HepG2 (cell line): ENCODE results near the gene TMEM135.

ENCODE experiments used
- CREB1 ChIP-seq, 2 experiments: fragments of 450-650 bp in 1 of 2; IDR thresholded peaks; 2 replicates each; pipeline ENCODE4 v1.6.1; 2016 to 2017; ENCODE audit warnings: control low read depth in 1 of 2, mild to moderate bottlenecking in 1 of 2, missing compliant biosample characterization in 1 of 2, missing genetic modification characterization in 1 of 2
- EP300 ChIP-seq, 3 experiments: sonication (generic) in 1 of 3; formaldehyde crosslinking in 1 of 3; IDR thresholded peaks; 2 replicates each; pipeline versions ENCODE4 v1.5.1 to v1.6.1; 2011 to 2020; ENCODE audit warnings: low read depth in 2 of 3, low read length in 2 of 3, borderline replicate concordance in 1 of 3, improper control_type of control experiment in 1 of 3, mild to moderate bottlenecking in 1 of 3, missing genetic modification reagents in 1 of 3, moderate library complexity in 1 of 3
- KLF15 ChIP-seq: sonication (generic); formaldehyde crosslinking; IDR thresholded peaks from 2 replicates; pipeline ENCODE4 v1.8.1; 2023; ENCODE audit warnings: borderline replicate concordance, mild to moderate bottlenecking, inconsistent platforms, missing genetic modification reagents, mixed read lengths
- NR2F2 ChIP-seq: IDR thresholded peaks from 2 replicates; pipeline ENCODE4 v1.6.1; 2012; ENCODE audit warnings: low read depth, inconsistent platforms, borderline replicate concordance
- ZNF350 ChIP-seq: sonication (generic); formaldehyde crosslinking; IDR thresholded peaks from 2 replicates; pipeline ENCODE4 v1.4.0; 2020; ENCODE audit warnings: mild to moderate bottlenecking, low read depth, missing genetic modification reagents, borderline replicate concordance
- ZNF747 ChIP-seq: sonication (generic); formaldehyde crosslinking; IDR thresholded peaks from 2 replicates; pipeline ENCODE4 v1.8.1; 2023; ENCODE audit warnings: missing genetic modification reagents, mild to moderate bottlenecking, borderline replicate concordance
- TF ChIP-seq, protein P1 (sequence below): sonication (generic); formaldehyde crosslinking; IDR thresholded peaks from 2 replicates; pipeline ENCODE4 v1.5.0; 2020; ENCODE audit warnings: mild to moderate bottlenecking, missing genetic modification reagents, moderate library complexity

DNA sequence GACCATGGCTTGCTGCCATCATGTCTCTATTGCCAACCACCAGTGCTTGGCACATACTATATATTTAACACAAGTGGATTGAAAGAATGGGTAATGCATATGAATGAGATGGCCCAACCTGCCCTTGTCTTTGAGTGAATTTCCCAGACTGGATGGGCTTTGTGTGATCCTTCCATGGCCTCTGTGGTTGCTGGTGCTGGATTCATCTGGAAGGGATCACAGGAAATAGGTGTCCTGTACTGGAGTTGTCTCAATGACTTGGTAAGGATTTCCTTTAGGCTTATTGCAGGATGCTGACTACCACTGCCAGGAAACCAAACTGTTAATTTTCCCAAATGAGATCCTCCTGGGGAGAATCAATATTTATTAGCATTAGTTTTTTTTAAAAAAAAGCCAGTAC lies 328.6 kb downstream of the TMEM135 start:
- TF ChIP-seq, protein P1, sequence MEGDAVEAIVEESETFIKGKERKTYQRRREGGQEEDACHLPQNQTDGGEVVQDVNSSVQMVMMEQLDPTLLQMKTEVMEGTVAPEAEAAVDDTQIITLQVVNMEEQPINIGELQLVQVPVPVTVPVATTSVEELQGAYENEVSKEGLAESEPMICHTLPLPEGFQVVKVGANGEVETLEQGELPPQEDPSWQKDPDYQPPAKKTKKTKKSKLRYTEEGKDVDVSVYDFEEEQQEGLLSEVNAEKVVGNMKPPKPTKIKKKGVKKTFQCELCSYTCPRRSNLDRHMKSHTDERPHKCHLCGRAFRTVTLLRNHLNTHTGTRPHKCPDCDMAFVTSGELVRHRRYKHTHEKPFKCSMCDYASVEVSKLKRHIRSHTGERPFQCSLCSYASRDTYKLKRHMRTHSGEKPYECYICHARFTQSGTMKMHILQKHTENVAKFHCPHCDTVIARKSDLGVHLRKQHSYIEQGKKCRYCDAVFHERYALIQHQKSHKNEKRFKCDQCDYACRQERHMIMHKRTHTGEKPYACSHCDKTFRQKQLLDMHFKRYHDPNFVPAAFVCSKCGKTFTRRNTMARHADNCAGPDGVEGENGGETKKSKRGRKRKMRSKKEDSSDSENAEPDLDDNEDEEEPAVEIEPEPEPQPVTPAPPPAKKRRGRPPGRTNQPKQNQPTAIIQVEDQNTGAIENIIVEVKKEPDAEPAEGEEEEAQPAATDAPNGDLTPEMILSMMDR (CRISPR knock-in tag) = no peak
- no peak for TF ChIP-seq ZNF747 (CRISPR knock-in tag)
- no peak for TF ChIP-seq CREB1 (IDR thresholded peaks at IDR 0.05)
- TF ChIP-seq CREB1 (CRISPR knock-in tag; IDR thresholded peaks at IDR 0.05) = no peak
- TF ChIP-seq NR2F2 = no peak
- TF ChIP-seq EP300 (IDR thresholded peaks at IDR 0.05; ENCODE audit: low read depth in 2 of 2, low read length in 2 of 2) = no peak
- TF ChIP-seq EP300 (CRISPR knock-in tag; IDR thresholded peaks at IDR 0.05; ENCODE audit: borderline replicate concordance) = no peak
- TF ChIP-seq KLF15 (CRISPR knock-in tag) = no peak
- no peak for TF ChIP-seq ZNF350 (CRISPR knock-in tag)
